Neural progenitor cell (in vitro differentiated cells): ENCODE data around the gene ARHGAP24. TPM values are rescaled to one million over a fixed set of nuclear protein-coding genes. Genes with fewer than 3 reads are reported as not detected.

Experiments
- DNase-seq: peaks from one replicate; pipeline ENCODE4 v3.0.0-alpha.2; 2016; ENCODE audit warnings: low spot score
- H2AFZ ChIP-seq: fragments of 200-600 bp; sonication (generic); replicated peaks from 2 replicates; pipeline ENCODE4 v1.6.1; 2016; ENCODE audit warnings: antibody characterized with exemption
- H3F3A ChIP-seq: fragments of 200-600 bp; sonication (generic); 2 replicates; pipeline ENCODE4 v1.6.1; 2016; ENCODE audit warnings: antibody characterized with exemption, low read depth
- H3K27ac ChIP-seq: fragments of 200-600 bp; sonication (generic); 2 replicates; pipeline ENCODE4 v1.5.1; 2016; ENCODE audit warnings: mild to moderate bottlenecking
- H3K27me3 ChIP-seq: fragments of 200-600 bp; sonication (generic); 2 replicates; pipeline ENCODE4 v1.6.1; 2016; ENCODE audit warnings: mild to moderate bottlenecking, moderate library complexity
- H3K36me3 ChIP-seq: fragments of 200-600 bp; sonication (generic); 2 replicates; pipeline ENCODE4 v1.5.1; 2016
- H3K4me1 ChIP-seq: fragments of 200-600 bp; sonication (generic); 2 replicates; pipeline ENCODE4 v1.6.1; 2016; ENCODE audit warnings: mixed run types
- H3K4me2 ChIP-seq: fragments of 200-600 bp; sonication (generic); 2 replicates; pipeline ENCODE4 v1.6.1; 2016
- H3K4me3 ChIP-seq: fragments of 200-600 bp; sonication (generic); 2 replicates; pipeline ENCODE4 v1.5.1; 2016
- H3K79me2 ChIP-seq: fragments of 200-600 bp; sonication (generic); 2 replicates; pipeline ENCODE4 v1.6.1; 2016; ENCODE audit warnings: low read depth
- H3K9ac ChIP-seq: fragments of 200-600 bp; sonication (generic); 2 replicates; pipeline ENCODE4 v1.6.1; 2016
- H3K9me3 ChIP-seq: fragments of 200-600 bp; sonication (generic); 2 replicates; pipeline ENCODE4 v1.5.1; 2016; ENCODE audit warnings: low read depth
- H4K20me1 ChIP-seq: fragments of 200-600 bp; sonication (generic); 2 replicates; pipeline ENCODE4 v1.6.1; 2016; ENCODE audit warnings: low read depth
- H3K27ac Mint-ChIP-seq: 3 replicates; pipeline ENCODE4 v1.8.0; 2021; ENCODE audit warnings: mixed read lengths
- H3K27me3 Mint-ChIP-seq: 2 replicates; pipeline ENCODE4 v1.8.0; 2022; ENCODE audit warnings: low read depth, mild to moderate bottlenecking, inconsistent platforms, moderate library complexity, mixed read lengths; ENCODE audit not compliant: insufficient read depth
- H3K36me3 Mint-ChIP-seq: 3 replicates; pipeline ENCODE4 v1.8.0; 2021; ENCODE audit warnings: mixed read lengths
- H3K4me1 Mint-ChIP-seq: 3 replicates; pipeline ENCODE4 v1.8.0; 2021; ENCODE audit warnings: mixed read lengths
- H3K4me3 Mint-ChIP-seq: 3 replicates; pipeline ENCODE4 v1.8.0; 2021; ENCODE audit warnings: mild to moderate bottlenecking, moderate library complexity, mixed read lengths
- H3K9me3 Mint-ChIP-seq: 3 replicates; pipeline ENCODE4 v1.8.0; 2020; ENCODE audit warnings: mixed read lengths
- CTCF ChIP-seq: fragments of 200-600 bp; sonication (generic); IDR thresholded peaks from 2 replicates; pipeline ENCODE4 v1.5.1; 2017; ENCODE audit warnings: antibody characterized with exemption, mild to moderate bottlenecking
- EZH2 ChIP-seq: fragments of 200-600 bp; sonication (generic); IDR thresholded peaks from 2 replicates; pipeline ENCODE4 v1.6.1; 2017; ENCODE audit warnings: antibody characterized with exemption, mild to moderate bottlenecking, moderate library complexity
- EZH2phosphoT487 ChIP-seq: fragments of 200-600 bp; sonication (generic); IDR thresholded peaks from 2 replicates; pipeline ENCODE4 v1.6.1; 2017; ENCODE audit warnings: antibody characterized with exemption
- total RNA-seq: library from RNA; depleted of rRNA; stranded (reverse); fragments of >200 nt; gene quantifications from 2 replicates; pipeline ENCODE4 v1.2.3, GENCODE V29; 2015; ENCODE audit warnings: low replicate concordance

Gene ARHGAP24
- total RNA-seq, 1 donor from 2014 or later: 2.2 TPM

GRCh38 chr4:85579942-85580341 is 105.0 kb downstream of the ARHGAP24 start:
- Histone ChIP-seq H2AFZ (no peak overlapping the region), H3K27ac (no peak overlapping the region), H3K9ac (no peak overlapping the region), H3K79me2 (no peaks in the 10 kb centered on the region), H3K36me3 (no peaks in the 10 kb centered on the region), H3K9me3 (no peaks in the 10 kb centered on the region), H3K4me3 (no peak overlapping the region), H3F3A (no peaks in the 10 kb centered on the region), H3K4me1 (no peaks in the 10 kb centered on the region), H3K27me3 (no peaks in the 10 kb centered on the region), H3K4me2 (no peak overlapping the region), H4K20me1 (no peaks in the 10 kb centered on the region)
- H3K9me3 Mint-ChIP-seq: no peaks in the 10 kb centered on the region
- TF ChIP-seq EZH2 (no peak), CTCF (no peak)
- no peaks in the 10 kb centered on the region for H3K27me3 Mint-ChIP-seq
- H3K4me1 Mint-ChIP-seq: no peaks in the 10 kb centered on the region
- no peak overlapping the region for H3K4me3 Mint-ChIP-seq
- no peak overlapping the region for H3K27ac Mint-ChIP-seq
- H3K36me3 Mint-ChIP-seq: no peaks in the 10 kb centered on the region
- no peak for DNase-seq

DNA sequence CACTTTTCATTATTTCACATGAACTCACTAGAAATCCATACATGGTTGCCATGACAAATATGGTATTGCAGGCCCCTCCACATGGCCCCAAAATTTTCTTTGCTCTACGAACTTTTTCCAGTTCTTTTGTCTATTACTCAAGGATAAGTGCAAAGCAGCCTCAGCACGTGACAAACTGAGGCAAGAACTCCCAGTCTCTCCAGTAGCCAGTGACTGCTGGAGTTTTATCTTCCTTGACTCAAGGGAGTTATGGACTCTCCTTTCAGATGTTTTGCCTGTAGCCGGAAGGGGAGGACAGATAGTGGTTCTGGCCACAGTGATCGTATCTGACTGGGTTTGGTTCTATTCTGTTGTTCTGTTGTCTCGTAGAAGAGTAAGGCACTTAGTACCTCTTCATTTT is 105.5 kb downstream of the ARHGAP24 start:
- Mint-ChIP-seq H3K36me3 (no peaks in the 10 kb centered on the region), H3K4me3 (no peak overlapping the region), H3K27me3 (no peaks in the 10 kb centered on the region), H3K9me3 (no peaks in the 10 kb centered on the region), H3K27ac (no peak overlapping the region), H3K4me1 (no peaks in the 10 kb centered on the region)
- Histone ChIP-seq H3K4me2 (no peak overlapping the region), H3K36me3 (no peaks in the 10 kb centered on the region), H3K27ac (no peak overlapping the region), H3K9ac (no peak overlapping the region), H4K20me1 (no peaks in the 10 kb centered on the region), H3K79me2 (no peaks in the 10 kb centered on the region), H3K4me1 (no peaks in the 10 kb centered on the region), H3K4me3 (no peak overlapping the region), H3K27me3 (no peaks in the 10 kb centered on the region), H3F3A (no peaks in the 10 kb centered on the region), H2AFZ (no peak overlapping the region), H3K9me3 (no peaks in the 10 kb centered on the region)
- TF ChIP-seq CTCF (no peak), EZH2phosphoT487 (no peak), EZH2 (no peak)
- no peak for DNase-seq

GRCh38 chr4:85587952-85588351 is 113.0 kb downstream of the ARHGAP24 start:
- no peaks in the 10 kb centered on the region for H3K9me3 ChIP-seq
- no peak overlapping the region for H3K27ac Mint-ChIP-seq
- peaks cover 2% of the 10 kb centered on the region for H3K27me3 Mint-ChIP-seq
- H3K79me2 ChIP-seq: no peaks in the 10 kb centered on the region
- TF ChIP-seq CTCF (no peak), EZH2phosphoT487 (no peak), EZH2 (no peak)
- H3K4me1 Mint-ChIP-seq: no peaks in the 10 kb centered on the region
- H3K4me2 ChIP-seq: no peak overlapping the region
- no peak overlapping the region for H3K27ac ChIP-seq
- no peaks in the 10 kb centered on the region for H3K4me1 ChIP-seq
- H2AFZ ChIP-seq: peak overlapping the region; percentile 71
- H4K20me1 ChIP-seq: no peaks in the 10 kb centered on the region
- no peaks in the 10 kb centered on the region for H3K36me3 ChIP-seq
- H3K27me3 ChIP-seq: no peaks in the 10 kb centered on the region
- no peak for DNase-seq
- no peak overlapping the region for H3K9ac ChIP-seq
- no peaks in the 10 kb centered on the region for H3K9me3 Mint-ChIP-seq
- no peak overlapping the region for H3K4me3 Mint-ChIP-seq
- H3F3A ChIP-seq: no peaks in the 10 kb centered on the region
- no peak overlapping the region for H3K4me3 ChIP-seq
- no peaks in the 10 kb centered on the region for H3K36me3 Mint-ChIP-seq
